ENCODE results near the gene IGSF21. TPM values are rescaled to one million over a fixed set of nuclear protein-coding genes. Genes with fewer than 3 reads are reported as not detected.

The IGSF21 gene
- total RNA-seq, 1 experiment from 2014 or later, result 5.2 TPM

DNA sequence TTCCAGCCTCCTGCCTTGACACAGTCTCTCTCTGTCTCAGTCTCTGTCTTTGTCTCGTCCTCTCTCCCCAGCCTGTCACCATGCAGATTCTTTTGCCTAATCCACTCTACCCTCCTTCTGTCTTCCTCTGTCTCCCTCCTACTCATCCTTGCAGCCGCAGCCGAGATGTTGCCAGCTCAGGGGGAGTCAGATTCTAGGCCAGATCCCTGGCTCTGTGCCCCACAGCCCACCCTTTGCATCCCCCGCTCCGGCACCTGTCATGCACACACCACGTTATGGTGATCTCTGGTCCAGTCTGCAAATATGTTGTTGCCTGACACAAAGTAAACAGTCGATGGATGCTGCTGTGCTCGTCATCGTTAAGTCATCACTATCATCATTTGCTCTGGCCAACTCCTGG, 35.5 kb upstream of the IGSF21 start:
- no peak overlapping the region for H2AFZ ChIP-seq (ENCODE audit: low read length)
- H3K14ac ChIP-seq (ENCODE audit: insufficient read depth, low read length), result no peak overlapping the region
- Mint-ChIP-seq H3K27ac (no peak overlapping the region), H3K27me3 (ENCODE audit: low read depth) (peaks cover 21% of the 10 kb centered on the region), H3K4me3 (no peak overlapping the region), H3K36me3 (ENCODE audit: insufficient read depth in 1 of 3, low read depth in 3 of 3) (no peaks in the 10 kb centered on the region), H3K4me1 (peaks cover 2 to 13% of the 10 kb centered on the region in 2 experiments), H3K9me3 (no peaks in the 10 kb centered on the region; a peak in 1 of 5 replicates)
- no peak overlapping the region for H2BK5ac ChIP-seq (ENCODE audit: insufficient read length, low read length)
- no peak overlapping the region for H3K56ac ChIP-seq (ENCODE audit: insufficient read length, low read depth, low read length)
- no peak overlapping the region for H4K8ac ChIP-seq (replicated peaks; ENCODE audit: insufficient read length, low read depth, low read length)
- H2AK5ac ChIP-seq (ENCODE audit: insufficient read length, low read length), result no peak overlapping the region
- no peak overlapping the region for H2BK120ac ChIP-seq (ENCODE audit: low read depth, low read length, poor library complexity, severe bottlenecking)
- no peak overlapping the region for H2BK15ac ChIP-seq (ENCODE audit: low read depth, low read length)
- no peaks in the 10 kb centered on the region for H3K23me2 ChIP-seq (ENCODE audit: insufficient read length, low read depth, low read length, poor library complexity, severe bottlenecking)
- no peaks in the 10 kb centered on the region for H4K20me1 ChIP-seq (ENCODE audit: control insufficient read depth, insufficient read depth, insufficient read length)
- no peak overlapping the region for H3K23ac ChIP-seq (ENCODE audit: insufficient read length, low read depth, low read length)
- H4K5ac ChIP-seq (ENCODE audit: insufficient read length, low read depth, low read length), result no peak overlapping the region
- H3K4me2 ChIP-seq (ENCODE audit: insufficient read depth, insufficient read length, low read length), result no peak overlapping the region
- H3K79me2 ChIP-seq (ENCODE audit: insufficient read depth, low read length), result no peaks in the 10 kb centered on the region
- H3K9ac ChIP-seq (ENCODE audit: extremely low read depth, insufficient read length, low read length), result no peak overlapping the region
- no peaks in the 10 kb centered on the region for H3K9me3 ChIP-seq (ENCODE audit: control insufficient read depth, low read depth, low read length)
- no peaks in the 10 kb centered on the region; the same call in 1 of the 2 replicates for H3K27me3 ChIP-seq (ENCODE audit: insufficient read depth, low read length)
- H3K79me1 ChIP-seq (ENCODE audit: insufficient read depth, low read depth, low read length, poor library complexity, severe bottlenecking), result no peaks in the 10 kb centered on the region
- no CpG with 5 or more reads among the region's 9 CpGs for WGBS (ENCODE audit: extremely low coverage, insufficient read length, low lambda C conversion rate)
- H3T11ph ChIP-seq (ENCODE audit: low read length), result no peak overlapping the region
- no peak overlapping the region for H2BK20ac ChIP-seq (ENCODE audit: low read depth, low read length, poor library complexity, severe bottlenecking)
- no peak overlapping the region for H2BK12ac ChIP-seq (ENCODE audit: insufficient read length, low read depth, low read length)
- no peak overlapping the region for H3K18ac ChIP-seq (ENCODE audit: insufficient read length, low read depth, low read length)
- no peak overlapping the region for H3K27ac ChIP-seq (ENCODE audit: insufficient read length, low read depth, low read length)
- H3K4ac ChIP-seq (ENCODE audit: low read depth, low read length), result no peak overlapping the region
- H3K4me1 ChIP-seq (ENCODE audit: insufficient read depth, low read length), result no peaks in the 10 kb centered on the region
- no peak for DNase-seq
- TF ChIP-seq, protein P1, sequence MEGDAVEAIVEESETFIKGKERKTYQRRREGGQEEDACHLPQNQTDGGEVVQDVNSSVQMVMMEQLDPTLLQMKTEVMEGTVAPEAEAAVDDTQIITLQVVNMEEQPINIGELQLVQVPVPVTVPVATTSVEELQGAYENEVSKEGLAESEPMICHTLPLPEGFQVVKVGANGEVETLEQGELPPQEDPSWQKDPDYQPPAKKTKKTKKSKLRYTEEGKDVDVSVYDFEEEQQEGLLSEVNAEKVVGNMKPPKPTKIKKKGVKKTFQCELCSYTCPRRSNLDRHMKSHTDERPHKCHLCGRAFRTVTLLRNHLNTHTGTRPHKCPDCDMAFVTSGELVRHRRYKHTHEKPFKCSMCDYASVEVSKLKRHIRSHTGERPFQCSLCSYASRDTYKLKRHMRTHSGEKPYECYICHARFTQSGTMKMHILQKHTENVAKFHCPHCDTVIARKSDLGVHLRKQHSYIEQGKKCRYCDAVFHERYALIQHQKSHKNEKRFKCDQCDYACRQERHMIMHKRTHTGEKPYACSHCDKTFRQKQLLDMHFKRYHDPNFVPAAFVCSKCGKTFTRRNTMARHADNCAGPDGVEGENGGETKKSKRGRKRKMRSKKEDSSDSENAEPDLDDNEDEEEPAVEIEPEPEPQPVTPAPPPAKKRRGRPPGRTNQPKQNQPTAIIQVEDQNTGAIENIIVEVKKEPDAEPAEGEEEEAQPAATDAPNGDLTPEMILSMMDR (conservative IDR thresholded peaks at IDR 0.05), result no peak
- H4K91ac ChIP-seq (ENCODE audit: insufficient read length, low read depth, low read length), result no peak overlapping the region

Data from H9 (cell line).